Stimulated activated CD8-positive, alpha-beta memory T cell treated with anti-CD3 and anti-CD28 coated beads, Interleukin-12 subunit alpha, Interleukin-12 subunit beta, amount 100 ng/mL, for 4 hours (primary cell): Measurements from ENCODE around the gene UBR3.

Source experiments
- DNase-seq: peaks from one replicate; pipeline ENCODE4 v3.0.0-alpha.2; 2020; ENCODE audit warnings: low read depth

The UBR3 gene

DNA sequence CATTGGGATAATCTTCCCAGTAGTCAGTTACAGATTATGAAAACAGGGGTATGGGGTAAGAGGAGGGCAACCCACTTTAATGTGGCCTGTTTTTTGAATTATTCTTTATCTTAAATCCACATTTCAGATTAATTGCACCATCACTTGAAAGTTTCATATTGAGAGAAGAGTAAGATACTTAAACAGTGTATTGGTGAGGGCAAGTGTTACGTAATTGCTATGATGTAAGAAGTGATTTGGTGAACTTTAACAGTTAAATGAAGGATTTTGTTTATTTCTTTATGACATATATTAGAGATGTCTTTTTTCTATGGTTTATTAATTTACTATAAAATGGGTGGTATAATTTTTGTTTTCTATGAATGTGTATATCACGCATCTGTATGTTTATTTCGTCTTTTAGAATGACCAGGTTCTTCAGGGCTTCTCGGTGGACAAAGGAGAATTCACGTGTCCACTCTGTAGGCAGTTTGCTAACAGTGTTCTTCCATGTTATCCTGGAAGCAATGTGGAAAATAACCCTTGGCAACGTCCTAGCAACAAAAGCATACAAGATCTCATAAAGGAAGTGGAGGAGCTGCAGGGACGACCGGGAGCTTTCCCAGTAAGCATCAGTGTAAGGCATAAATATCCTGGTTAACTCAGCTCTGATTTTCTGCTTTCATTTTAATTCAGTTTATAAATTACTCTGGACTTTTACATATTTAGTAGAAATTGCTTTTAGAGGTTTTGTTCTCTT, 179.5 kb downstream of the UBR3 start:
- DNase-seq: no peak

DNA sequence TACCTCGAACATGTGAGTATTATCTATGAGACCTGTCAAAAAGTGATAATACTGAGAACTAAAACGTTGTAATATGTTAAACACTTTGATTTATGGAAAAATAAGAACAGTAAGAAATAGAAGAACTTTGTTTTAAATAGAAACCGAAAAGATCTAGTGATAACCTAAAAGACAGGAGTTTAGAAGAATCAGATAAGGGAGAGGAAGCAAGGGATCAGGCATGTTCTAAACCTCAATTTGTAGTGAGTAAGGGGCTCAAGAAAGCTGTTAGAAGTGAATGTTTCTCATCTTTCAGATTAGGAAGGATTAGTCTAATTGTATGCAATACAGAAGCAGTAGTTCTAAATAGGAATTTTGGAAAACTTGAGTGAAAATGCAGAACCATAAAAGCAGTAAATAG, 182.0 kb downstream of the UBR3 start:
- DNase-seq: no peak

DNA sequence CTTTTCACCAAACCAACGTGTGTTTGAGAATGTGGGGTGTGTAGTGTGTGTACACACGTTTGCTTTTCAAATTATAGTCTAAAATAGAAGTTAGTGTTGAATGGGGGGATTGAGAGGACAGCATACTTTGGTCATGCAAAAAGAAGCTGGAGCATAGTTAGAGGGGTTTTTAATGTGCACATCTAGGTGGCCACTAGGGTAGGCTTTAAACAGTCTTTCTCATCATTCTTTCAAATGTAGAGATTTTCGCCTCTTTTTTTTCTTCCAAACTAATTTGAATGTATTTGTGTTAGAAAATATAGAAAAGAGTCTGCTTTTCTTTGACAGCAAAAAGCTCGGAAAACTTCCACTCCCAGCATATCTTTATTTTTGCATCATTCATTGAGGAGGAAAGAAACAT, 185.5 kb downstream of the UBR3 start:
- DNase-seq: no peak

DNA sequence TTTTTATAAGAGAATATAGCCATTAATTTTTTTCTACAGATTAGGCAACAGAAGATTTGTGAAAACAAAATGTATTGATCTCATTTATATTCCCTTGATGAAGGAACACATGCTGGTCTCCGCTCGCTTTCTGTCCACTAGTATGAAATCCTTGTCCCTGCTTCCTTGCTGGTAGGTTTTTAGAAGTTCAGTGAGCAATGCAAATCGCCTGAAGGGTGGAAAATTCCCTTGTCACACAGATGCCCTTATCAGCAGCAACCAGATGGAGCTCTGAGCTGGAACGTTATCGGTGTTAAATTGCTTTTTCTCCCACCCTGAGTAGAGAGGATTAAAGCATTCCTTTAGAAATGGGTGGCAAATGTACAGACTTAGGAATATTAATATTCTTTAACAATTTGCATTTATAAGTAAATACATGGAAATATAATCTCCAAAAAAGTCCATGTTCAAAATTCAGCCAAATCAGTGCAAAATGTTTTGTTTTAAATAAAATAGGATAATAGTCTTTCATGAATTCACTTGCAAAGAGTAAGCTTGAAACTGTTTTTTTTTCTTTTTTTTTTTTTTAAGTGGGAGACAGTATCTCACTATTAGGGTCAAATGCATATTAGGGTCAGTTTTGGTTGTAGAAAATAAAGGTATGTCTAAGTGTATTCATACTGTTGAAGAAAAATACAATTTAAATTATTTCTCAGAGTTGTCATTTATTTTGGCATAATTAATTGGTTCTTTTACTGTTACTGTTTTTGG, 186.7 kb downstream of the UBR3 start:
- no peak for DNase-seq

DNA sequence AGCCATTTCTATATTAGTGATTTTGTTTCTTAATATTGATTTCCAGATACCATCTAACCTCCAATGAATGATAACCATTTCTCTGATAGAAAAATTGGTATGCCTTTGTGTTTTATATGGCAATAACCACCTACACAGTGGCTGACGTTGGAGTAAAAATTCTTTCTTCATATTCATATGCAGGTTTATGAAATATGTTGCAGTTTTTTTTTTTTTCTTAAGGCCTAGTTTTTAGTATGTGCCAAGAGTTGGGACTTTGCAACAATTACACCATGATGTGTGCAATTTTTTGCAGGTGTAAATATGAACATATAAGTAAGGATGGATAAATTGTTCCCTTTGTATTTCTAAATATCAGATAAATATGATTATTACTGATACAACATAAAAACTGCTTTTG, 187.5 kb downstream of the UBR3 start:
- no peak for DNase-seq

DNA sequence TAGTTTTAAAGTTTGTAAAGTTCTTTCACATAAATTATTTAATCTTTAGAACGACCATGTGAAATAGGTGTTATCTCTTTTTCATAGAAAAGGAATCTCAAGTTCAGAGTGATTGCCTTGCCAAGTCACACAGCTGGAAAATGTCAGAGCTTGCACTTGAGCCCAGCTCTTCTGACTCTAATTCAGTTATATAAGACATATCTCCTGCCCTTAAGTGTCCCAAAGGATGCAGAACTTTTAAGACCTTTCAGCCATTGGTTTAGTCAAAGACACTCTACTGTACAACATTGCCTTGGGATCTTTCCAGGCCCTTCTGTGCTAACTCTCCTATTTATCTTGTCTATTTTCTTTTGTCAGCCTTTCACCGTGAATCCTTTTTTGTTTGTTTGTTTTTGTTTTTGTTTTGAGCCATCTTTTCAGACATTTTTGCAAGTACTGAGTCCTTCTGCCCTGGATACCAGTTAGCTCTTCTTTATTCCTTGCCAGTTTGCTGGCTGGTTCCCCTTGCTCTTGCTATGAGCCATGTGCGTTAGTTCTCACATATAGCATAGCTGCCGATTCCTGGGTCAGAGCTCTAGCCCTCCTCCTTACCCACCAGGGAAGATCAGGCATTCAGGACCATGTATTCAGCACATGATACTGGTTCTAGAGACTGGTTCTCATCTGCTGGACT, 190.7 kb downstream of the UBR3 start:
- no peak for DNase-seq

DNA sequence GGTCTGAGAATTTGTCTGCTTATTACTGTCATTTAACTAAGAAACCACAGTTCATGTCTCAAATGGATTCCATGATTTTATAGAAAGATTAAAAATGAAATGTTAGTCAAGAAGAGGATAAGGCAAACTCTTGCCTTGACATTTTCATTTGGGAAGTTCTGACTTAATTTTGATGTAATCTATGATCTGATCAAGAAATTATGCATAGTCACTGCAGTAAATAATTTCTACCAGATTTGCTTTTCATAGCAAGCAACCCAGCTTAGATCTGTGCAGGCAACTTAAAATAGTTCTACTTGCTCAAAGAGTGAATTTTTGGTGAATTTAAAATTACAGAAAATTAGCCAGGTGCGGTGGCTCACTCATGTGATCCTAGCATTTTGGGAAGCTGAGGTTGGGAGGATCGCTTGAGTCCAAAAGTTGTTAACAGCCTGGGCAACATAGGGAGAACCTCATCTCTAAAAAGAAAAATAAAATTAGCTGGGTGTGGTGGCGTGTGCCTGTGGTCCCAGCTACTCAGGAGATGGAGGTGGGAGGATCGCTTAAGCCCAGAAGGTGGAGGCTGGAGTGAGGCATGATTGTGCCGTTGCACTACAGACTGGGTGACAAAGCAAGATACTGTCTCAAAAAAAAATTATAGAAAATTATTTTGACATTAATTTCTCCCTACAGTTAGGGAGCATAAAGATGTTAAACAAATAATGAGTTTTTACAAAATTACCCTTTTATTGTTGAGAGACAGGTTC, 192.0 kb downstream of the UBR3 start:
- no peak for DNase-seq

DNA sequence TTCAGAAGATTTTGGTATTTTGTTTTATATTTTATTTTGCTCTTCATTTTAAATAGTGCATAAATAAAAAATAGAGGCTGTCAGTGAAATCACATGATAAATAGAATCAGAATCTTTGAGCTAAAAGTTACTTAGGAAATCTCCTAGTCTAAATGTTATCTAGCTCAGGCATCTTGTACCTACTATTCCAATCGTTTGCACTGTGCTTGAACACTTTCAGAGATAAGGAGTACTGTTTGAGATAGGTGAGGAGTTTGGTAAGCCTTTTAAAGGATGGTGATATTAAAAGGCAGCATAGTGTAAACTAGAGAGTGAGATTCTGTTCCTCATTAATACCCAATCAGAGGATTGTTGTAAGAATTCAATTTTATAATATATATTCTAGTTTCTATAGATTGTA, 193.5 kb downstream of the UBR3 start:
- no peak for DNase-seq

DNA sequence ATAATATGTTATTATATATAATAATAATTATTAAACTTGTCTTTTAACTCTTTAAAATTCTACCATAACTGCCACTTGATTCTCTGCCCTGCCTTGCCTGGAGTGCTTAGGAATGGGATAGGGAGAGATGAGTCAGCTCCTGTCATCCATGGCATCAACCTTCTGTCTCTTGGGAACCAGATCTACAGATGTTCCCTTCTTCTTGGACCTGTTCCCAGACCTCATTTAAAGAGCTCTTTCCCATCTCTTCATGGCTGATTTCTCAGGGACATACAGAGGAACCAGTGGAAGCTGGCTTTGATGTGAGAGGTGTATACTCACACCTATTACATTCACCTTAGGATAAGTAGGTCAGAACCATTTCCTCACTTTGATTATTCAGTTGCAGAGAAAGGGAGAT, 195.4 kb downstream of the UBR3 start:
- DNase-seq: no peak

DNA sequence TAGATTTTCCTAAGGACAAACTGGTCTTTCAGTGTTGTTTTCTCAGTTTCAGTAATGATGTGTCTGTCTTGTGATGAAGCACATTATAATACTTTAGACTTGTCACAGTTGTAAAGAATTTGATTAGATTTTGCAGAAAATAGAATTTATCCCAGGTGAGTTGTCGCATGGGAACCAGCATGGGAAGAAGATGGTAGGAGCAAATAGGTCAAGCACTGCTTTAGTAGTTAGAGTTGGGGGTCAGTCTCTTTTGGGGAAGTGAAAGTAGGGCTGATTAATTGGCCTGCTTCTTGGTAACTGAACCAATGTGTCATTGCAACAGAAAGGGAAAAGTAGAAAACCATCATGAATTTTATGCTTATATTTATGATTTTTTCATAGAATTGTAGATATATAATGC, 197.5 kb downstream of the UBR3 start:
- DNase-seq: no peak

DNA sequence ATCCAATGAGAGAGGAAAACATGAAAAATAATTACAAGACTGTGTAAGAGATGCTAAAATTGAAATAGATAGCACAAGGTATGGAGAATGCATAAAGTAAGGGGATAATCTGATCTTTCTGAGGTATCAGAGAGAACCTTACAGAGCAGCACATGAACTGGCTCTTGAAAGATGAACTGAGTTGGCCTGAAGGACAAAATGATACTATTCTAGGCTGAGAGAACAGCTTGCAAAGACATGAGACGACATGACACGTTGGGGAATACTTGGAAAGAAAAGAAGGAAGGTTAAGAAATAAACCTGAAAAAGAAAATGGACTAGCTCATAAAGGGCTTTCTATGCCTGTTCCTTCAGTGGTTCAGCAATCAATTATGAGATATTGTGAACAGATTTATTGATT, 198.0 kb downstream of the UBR3 start:
- no peak for DNase-seq

DNA sequence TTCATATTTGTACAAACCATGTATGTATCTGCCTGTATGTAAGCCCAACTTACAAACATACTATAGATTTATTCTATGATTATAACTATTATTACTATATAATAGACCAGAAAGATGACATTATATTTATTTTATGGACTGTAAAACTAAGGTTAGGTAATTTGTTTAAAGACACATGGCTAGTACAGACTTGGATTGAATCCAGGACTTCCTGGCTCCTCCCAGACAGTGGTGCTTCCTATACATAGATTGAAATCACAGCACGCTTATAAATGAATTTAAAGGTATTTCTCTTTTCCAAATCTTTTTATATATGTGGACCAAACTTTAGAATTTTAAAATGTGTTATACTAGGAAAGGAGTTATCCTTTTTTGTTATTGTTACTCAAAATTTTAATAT, 199.1 kb downstream of the UBR3 start:
- DNase-seq: no peak

DNA sequence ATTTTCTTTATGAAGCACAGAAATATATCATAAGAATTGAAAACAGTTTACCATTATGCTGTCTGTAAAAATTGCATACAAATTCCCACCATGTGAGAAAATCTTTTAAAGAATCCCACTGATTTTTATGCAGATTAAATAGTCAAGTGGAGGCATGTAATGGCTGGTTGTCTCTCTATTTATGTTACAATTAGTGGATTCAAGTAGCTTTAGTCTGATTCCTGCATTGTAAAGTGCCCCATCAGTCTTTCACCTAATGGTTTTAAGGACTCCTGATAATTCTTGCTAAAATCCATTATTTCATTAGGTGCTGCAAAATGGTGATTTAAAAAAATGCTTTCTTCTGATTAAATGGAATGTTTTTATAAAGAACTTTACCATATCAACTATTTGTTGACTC, 202.3 kb downstream of the UBR3 start:
- DNase-seq: no peak

DNA sequence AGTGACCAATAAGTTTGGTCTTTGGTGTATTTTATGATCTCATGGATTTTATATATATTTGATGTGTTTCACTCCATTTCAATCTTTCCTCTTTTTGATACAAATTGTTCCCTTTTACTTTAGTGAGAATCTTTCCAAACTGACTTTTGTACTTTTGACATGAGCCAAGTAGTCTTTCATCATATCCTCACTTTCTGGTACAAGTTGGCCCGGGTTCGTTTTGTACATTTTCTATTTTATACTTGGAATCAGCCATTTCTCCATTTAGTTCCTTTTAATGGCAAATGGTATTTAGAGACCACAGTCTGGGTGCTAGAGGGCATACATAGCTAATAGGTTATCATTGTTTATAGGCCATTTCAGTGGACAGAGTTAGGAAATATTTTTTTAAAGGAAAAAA, 202.8 kb downstream of the UBR3 start:
- DNase-seq: no peak

DNA sequence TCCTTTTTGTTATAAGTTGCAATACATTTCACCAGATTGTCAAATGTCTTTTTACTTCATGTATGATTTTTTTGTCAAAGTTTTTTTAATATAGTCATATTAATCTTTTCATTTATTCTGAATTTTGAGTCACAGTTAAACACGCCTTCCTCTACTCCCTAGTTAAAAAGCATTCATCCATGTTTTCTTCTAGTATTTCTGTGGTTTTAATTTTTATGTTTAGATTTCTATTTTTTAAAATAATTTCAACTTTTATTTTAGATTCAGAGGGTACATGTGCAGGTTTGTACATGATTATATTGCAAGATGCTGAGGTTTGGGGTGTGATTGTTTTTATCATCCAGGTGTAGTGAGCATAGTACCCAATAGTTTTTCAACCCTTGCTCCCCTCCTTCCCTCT, 204.0 kb downstream of the UBR3 start:
- no peak for DNase-seq

DNA sequence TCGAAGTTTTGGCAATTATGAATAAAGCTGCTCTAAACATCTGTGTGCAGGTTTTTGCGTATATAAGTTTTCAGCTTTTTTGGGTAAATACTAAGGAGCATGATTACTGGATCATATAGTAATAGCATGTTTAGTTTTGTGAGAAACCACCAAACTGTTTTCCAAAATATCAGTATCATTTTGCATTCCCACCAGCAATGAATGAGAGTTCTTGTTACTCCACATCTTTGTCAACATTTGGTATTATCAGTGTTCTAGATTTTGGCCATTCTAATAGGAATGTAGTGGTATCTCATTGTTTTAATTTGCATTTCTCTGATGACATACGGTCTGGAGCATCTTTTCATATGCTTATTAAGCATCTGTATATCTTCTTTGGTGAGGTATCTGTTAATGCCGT, 207.3 kb downstream of the UBR3 start:
- DNase-seq: no peak

DNA sequence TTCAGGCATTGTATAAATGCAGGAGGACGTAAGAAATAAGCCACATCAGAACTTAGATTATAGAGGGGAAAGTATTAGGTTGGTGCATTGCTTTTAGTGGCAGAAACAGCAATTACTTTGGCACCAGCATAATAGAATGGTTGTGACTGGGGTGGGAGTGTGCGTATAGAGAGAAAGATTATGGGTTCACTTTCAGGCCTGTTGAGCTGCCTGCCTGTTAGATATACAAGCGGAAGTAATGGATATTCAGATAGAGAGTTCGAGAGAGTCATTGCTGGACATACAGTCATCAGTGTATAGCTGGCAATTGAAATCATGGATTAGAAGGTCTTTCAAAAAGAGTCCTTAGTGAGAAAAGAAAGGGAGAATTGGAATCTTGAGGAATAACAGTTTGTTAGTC, 211.5 kb downstream of the UBR3 start:
- DNase-seq: no peak

DNA sequence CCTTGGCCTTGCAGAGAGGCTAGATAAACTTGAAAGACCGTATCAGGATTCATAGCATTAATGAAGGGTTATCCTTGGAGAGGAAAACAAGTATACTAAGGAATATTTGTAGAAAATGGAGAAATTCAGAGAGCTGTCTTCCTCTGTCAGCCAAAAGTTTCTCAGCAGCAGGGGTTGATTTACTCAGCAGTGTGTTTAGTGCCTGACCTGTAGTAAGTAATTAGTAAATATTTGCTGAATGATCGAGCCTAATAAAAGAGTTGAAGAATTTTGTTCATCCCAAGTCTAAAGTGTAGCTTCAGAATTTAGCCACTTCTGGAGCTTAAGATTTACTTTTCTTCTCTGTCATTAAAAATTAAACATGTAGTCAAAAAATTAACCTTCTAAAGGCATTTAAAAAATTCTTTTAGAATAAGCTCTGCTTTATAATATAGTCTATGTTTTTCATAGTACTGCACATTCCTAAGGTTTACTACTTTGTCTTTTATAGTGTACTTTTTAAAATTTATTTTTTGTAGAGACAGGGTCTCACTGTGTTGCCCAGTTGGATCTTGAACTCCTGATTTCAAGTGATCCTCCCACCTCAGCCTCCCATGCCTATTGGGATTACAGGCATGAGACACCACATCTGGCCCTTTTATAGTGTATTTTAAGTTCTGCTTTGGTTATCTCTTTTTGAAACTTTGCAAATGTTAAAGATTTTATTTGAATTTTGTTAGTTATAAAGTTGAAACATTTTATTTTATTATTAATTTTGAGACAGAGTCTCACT, 212.3 kb downstream of the UBR3 start:
- no peak for DNase-seq

DNA sequence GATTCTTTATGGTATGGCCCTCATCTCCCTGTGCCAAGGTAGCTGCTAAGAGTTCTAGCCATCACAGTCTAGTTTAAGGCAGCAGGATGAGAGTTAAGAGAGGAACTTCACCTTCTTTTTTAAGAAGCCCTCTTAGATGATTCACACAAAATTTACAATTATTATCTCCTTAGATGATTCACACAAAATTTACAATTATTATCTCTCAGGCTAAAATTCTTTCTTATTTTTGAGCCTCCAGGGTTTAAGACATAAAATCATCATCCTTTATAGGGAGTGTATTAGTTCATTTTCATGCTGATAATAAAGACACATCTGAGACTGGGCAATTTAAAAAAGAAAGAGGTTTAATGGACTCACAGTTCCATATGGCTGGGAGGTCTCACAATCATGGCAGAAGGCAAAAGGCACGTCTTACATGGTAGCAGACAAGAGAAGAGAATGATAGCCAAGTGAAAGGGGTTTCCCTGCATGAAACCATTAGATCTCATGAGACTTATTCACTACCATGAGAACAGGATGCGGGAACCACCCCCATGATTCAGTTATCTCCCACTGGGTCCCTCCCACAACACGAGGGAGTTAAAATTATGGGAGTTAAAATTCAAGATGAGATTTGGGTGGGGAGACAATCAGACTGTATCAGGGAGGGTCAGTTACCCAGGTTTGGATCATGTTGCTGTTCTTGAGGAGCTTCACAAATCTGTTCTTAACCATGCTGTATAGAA, 217.7 kb downstream of the UBR3 start:
- DNase-seq: no peak

DNA sequence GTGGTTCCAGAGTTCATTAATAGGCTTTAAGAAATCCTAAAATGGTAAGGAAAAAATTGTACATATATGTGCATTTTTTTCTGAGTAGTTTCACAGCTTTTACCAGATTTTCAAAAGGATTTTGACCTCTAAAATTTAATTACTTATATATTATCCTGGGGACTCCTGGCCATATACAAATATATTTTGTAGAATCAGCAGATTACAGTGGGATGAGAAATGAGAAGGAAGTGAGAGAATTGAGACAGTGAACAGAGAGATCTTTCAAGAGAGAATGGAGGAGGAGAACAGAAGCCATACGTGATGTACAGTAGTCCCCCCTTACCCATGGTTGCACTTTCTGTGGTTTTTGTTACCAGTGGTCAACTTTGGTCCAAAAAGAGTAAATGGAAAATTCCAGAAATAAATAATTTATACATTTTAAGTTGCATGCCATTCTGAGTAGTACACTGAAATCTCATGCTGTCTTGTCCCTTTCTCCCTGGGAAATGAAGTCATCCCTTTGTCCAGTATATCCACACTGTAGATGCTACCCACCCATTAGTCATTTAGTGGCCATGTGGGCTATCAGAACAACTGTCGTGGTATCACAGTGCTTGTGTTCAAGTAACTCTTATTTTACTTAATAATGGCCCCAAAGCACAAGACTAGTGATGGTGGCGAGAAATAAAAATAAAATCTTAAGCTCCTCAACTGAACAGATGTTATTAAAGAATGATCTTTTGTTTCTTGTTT, 220.2 kb downstream of the UBR3 start:
- DNase-seq: no peak
